G401 (cell line): ENCODE results near the gene ATP12A. TPM values are rescaled to one million over a fixed set of nuclear protein-coding genes. Genes with fewer than 3 reads are reported as not detected.

Source experiments
- DNase-seq: peaks from one replicate; pipeline ENCODE4 v3.0.0-alpha.2; 2015; ENCODE audit warnings: low spot score
- in situ Hi-C: cut with HindIII; loops from 2 replicates; pipeline ENCODE4 v1.10.0; 2016; ENCODE audit warnings: low sequenced_read_pairs, mixed read lengths
- total RNA-seq: library from RNA; depleted of rRNA; stranded (reverse); fragments of >200 nt; shearing (Covaris generic); gene quantifications from 2 replicates; pipeline ENCODE4 v1.2.3, GENCODE V29; 2014; rRNA removed

Gene ATP12A
- total RNA-seq, 1 experiment from 2014 or later: not detected

DNA sequence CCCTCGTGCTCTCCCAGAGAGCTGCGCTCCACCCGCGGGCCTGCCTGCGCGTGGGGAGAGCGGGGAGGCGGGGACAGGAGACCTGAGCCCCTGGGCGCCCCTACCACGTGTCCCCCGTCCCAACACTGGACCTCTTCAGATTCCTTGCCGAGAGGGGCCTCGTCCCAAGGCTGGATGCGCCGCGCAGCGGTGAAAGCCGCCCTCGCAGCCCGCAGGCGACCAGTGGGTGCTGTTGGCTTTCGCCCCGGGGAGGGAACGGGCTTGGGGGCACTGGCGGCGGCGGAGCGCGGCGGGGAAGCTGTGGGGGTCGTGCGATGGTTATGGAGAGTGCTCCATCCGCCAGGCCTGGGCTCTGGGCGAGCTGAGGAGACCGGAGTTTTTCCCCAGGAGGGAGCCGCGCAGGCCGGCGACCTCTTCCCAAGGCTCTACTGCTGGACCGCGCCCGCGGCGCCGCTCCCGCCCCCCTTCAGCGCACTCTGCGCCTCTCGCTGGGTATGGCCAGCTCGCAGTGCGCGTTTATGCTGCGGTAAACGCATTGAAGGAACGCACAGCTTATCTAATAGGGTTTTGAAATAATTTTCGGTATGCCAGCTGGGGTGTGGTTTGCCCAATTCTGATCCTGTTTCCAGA lies 66.5 kb downstream of the ATP12A start:
- no peak for DNase-seq
- in situ Hi-C loops: no loop called here

DNA sequence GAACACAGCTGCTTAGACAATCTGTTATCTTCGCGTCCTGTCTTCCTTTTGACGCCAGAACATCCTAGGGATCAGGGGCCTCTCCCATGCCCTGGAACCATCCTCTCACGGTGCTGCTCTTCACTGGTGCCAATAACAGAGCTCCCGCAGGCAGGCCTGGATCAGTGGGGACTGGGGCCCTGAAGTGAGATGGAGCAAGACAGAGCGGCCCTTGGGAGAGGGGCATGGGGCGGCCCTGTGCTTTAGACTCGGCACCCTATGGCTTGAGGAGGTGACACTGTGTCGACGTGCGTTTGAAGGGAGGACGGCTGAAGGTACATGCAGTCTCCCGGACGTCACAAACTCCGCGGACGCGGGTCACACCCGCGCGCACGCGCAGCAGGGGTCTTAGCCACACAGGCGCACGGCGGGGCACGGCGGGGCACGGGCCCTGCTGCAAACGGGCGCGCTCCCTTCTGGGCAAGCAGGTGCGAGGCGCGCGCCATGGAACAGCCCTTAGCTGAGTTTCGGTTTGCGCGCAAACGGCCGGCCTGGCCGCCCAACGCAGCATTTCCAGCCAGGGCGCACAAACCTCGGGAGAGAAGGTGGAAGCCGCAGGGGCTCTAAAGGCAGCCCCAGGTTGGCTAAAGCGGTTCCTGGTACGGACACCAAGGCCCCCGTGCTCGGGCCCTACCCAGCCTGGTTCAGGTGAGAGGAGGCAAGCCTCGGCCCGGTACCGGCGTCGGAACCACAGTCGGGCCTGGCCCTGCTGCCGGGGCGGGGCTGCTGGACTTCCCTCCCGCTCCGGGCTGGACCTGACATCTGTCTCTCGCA lies 67.2 kb downstream of the ATP12A start:
- no peak for DNase-seq
- in situ Hi-C loops: no loop called here

DNA sequence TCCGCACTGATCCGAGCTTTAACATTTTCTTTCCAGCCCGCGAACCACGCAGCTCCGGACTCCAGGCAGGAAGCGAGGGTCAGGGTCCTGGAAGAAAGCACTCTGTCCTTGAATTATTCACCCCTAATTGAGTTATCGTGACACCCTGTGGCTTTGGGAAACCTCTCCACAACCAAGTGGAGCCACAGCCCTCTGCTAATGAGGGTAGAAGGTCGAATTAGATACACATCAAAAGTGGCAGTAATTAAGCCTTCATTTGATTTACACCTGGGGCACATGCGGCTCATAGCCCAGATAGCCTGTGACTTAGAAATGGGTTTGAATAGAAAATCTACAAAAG lies 67.8 kb downstream of the ATP12A start:
- in situ Hi-C loops: no loop called here

DNA sequence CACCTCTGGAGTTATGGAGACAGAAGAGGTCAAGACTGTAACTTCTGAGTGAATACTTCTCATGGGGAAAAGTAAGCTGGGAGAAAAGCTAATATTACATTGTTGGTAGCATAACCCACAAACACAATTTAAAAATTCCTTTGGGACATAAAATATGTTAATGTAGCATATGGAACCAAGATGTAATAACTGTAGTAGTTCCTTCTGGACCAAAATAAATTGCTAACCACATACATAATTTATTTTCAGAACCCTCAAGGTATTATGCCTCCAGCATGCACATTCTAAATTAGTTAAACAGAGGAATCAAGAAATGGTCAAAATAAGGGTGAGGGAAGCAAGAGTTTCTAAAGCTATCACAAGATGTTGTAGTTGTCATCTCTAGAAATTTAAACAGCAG lies 79.0 kb downstream of the ATP12A start:
- in situ Hi-C loops: no loop called here
- no peak for DNase-seq

More for the DNA sequence above, 67.8 kb downstream of the ATP12A start:
- no peak for DNase-seq

Other genes with a start within 250 kb of the ATP12A start
- gene PARP4, start 167.6 kb upstream of the ATP12A start, total RNA-seq: 19.2 and 21.2 TPM in 2 replicates
- gene RNF17, start 83.8 kb downstream of the ATP12A start, total RNA-seq: not detected in 2 replicates